HepG2 (cell line): ENCODE results near the gene DUSP8. TPM values are rescaled to one million over a fixed set of nuclear protein-coding genes. Genes with fewer than 3 reads are reported as not detected.

ENCODE experiments used
- ATAC-seq: fragments of 200-7000 bp; cut with Tn5 transposase; 3 replicates; pipeline ENCODE4 v1.9.1; 2020; ENCODE audit warnings: mild to moderate bottlenecking, moderate library complexity
- BruUV-seq: library from RNA; stranded (reverse); fragments of 400-500 nt; replicated peaks from 2 replicates; lab custom pipeline; 2021; lab: Mats Ljungman, UMichigan
- CTCF ChIA-PET: fragments of 300-600 bp; formaldehyde crosslinking; extraction: SDS; loops from one replicate; lab custom pipeline; 2021; ENCODE audit warnings: low total read pairs, inconsistent platforms, low intra/inter-chr PET ratio; lab: Yijun Ruan, JAX
- POLR2A ChIA-PET: fragments of 350-600 bp; sonication (Branson Sonifier 250); formaldehyde crosslinking; loops from one replicate; lab custom pipeline; 2020; ENCODE audit warnings: antibody characterized with exemption, inconsistent platforms; lab: Yijun Ruan, JAX
- DNase-seq: peaks from one replicate; pipeline ENCODE4 v3.0.0-alpha.2; 2015; ENCODE audit warnings: low spot score
- FAIRE-seq: peaks from 3 replicates; lab custom pipeline; 2011; peaks lifted over from hg19 to GRCh38; lab: Jason Lieb, UNC
- H2AFZ ChIP-seq: one replicate; pipeline ENCODE4 v1.6.1; 2011; ENCODE audit warnings: low read length, inconsistent platforms
- H3K27ac ChIP-seq: fragments of 300-600 bp; 3 replicates; pipeline ENCODE4 v1.8.0; 2011; ENCODE audit warnings: mixed run types, mild to moderate bottlenecking, mixed read lengths, low read length, inconsistent platforms; ENCODE audit not compliant: insufficient read depth; ENCODE audit errors: extremely low read length
- H3K27me3 ChIP-seq, 2 experiments: fragments of 200-600 bp in 1 of 2; 2 replicates in 1 of 2; 3 replicates in 1 of 2; pipeline versions ENCODE4 v1.6.0 to v1.8.0; 2011; ENCODE audit warnings: low read length in 2 of 2, mild to moderate bottlenecking in 2 of 2, moderate library complexity in 2 of 2, inconsistent platforms in 1 of 2; ENCODE audit not compliant: insufficient read depth in 2 of 2, control insufficient read depth in 1 of 2
- H3K36me3 ChIP-seq, 2 experiments: fragments of 200-600 bp in 1 of 2; replicated peaks in 1 of 2; 2 replicates in 1 of 2; 3 replicates in 1 of 2; pipeline versions ENCODE4 v1.5.1 to v1.8.0; 2011; ENCODE audit warnings: low read length in 2 of 2, inconsistent platforms in 1 of 2; ENCODE audit not compliant: insufficient read depth in 2 of 2, control insufficient read depth in 1 of 2
- H3K4me1 ChIP-seq: 2 replicates; pipeline ENCODE4 v1.5.1; 2012; ENCODE audit warnings: low read length, inconsistent platforms; ENCODE audit not compliant: insufficient read depth
- H3K4me2 ChIP-seq: 2 replicates; pipeline ENCODE4 v1.6.0; 2011; ENCODE audit warnings: low read depth, low read length, inconsistent platforms
- H3K4me3 ChIP-seq, 3 experiments: fragments of 200-600 bp in 1 of 3; sonication (generic), shearing (Covaris generic) in 1 of 3; replicated peaks in 1 of 3; 2 replicates each; pipeline ENCODE4 v1.5.1; 2011 to 2016; ENCODE audit warnings: low read length in 3 of 3, inconsistent platforms in 2 of 3, low read depth in 2 of 3, mild to moderate bottlenecking in 2 of 3, control low read depth in 1 of 3, mixed read lengths in 1 of 3; ENCODE audit not compliant: insufficient read depth in 1 of 3
- H3K79me2 ChIP-seq: one replicate; pipeline ENCODE4 v1.6.1; 2011; ENCODE audit warnings: low read length, inconsistent platforms; ENCODE audit not compliant: insufficient read depth
- H3K9ac ChIP-seq: 2 replicates; pipeline ENCODE4 v1.6.0; 2011; ENCODE audit warnings: mild to moderate bottlenecking, low read depth, low read length, inconsistent platforms; ENCODE audit not compliant: insufficient read depth
- H3K9me3 ChIP-seq: 2 replicates; pipeline ENCODE4 v1.5.1; 2012; ENCODE audit warnings: mild to moderate bottlenecking, low read length
- H4K20me1 ChIP-seq: 2 replicates; pipeline ENCODE4 v1.6.0; 2011; ENCODE audit warnings: inconsistent platforms, mild to moderate bottlenecking, low read length, moderate library complexity; ENCODE audit not compliant: insufficient read depth
- ELF4 ChIP-seq: sonication (generic); formaldehyde crosslinking; IDR thresholded peaks from 2 replicates; pipeline ENCODE4 v1.5.0; 2020; ENCODE audit warnings: missing genetic modification reagents, mild to moderate bottlenecking, moderate library complexity, borderline replicate concordance
- ETS1 ChIP-seq: sonication (generic); formaldehyde crosslinking; IDR thresholded peaks from 2 replicates; pipeline ENCODE4 v1.4.0; 2020; ENCODE audit warnings: missing genetic modification reagents
- HDAC1 ChIP-seq: sonication (generic); formaldehyde crosslinking; IDR thresholded peaks from 2 replicates; pipeline ENCODE4 v1.5.1; 2020; ENCODE audit warnings: mild to moderate bottlenecking, missing genetic modification reagents
- HDAC2 ChIP-seq: sonication (generic); formaldehyde crosslinking; IDR thresholded peaks from 2 replicates; pipeline ENCODE4 v1.4.0; 2020; ENCODE audit warnings: missing genetic modification reagents
- MAZ ChIP-seq, 2 experiments: sonication (generic) in 1 of 2; formaldehyde crosslinking in 1 of 2; IDR thresholded peaks; 2 replicates each; pipeline versions ENCODE4 v1.5.0 to v1.6.1; 2012 to 2020; ENCODE audit warnings: low read depth in 2 of 2, mild to moderate bottlenecking in 2 of 2, borderline replicate concordance in 1 of 2, improper control_type of control experiment in 1 of 2, low read length in 1 of 2, missing genetic modification reagents in 1 of 2, moderate library complexity in 1 of 2
- REPIN1 ChIP-seq: sonication (generic); formaldehyde crosslinking; IDR thresholded peaks from 2 replicates; pipeline ENCODE4 v1.8.0; 2022; ENCODE audit warnings: missing genetic modification reagents, low read depth, mild to moderate bottlenecking, borderline replicate concordance
- RFX1 ChIP-seq: fragments of 450-650 bp; IDR thresholded peaks from 2 replicates; pipeline ENCODE4 v1.6.1; 2017
- TEAD2 ChIP-seq: sonication (generic); formaldehyde crosslinking; IDR thresholded peaks from 2 replicates; pipeline ENCODE4 v1.9.0; 2021; ENCODE audit warnings: missing genetic modification reagents
- TGIF2 ChIP-seq: IDR thresholded peaks from 2 replicates; pipeline ENCODE4 v1.6.1; 2016; ENCODE audit warnings: control low read depth, missing compliant biosample characterization
- THAP11 ChIP-seq: IDR thresholded peaks from 2 replicates; pipeline ENCODE4 v1.6.1; 2016; ENCODE audit warnings: missing biosample characterization, missing genetic modification reagents
- ZFP37 ChIP-seq: sonication (generic); formaldehyde crosslinking; IDR thresholded peaks from 2 replicates; pipeline ENCODE4 v1.4.0; 2020; ENCODE audit warnings: missing genetic modification reagents, borderline replicate concordance
- ZKSCAN5 ChIP-seq: sonication (generic); formaldehyde crosslinking; IDR thresholded peaks from 2 replicates; pipeline ENCODE4 v1.5.1; 2020; ENCODE audit warnings: mild to moderate bottlenecking, missing genetic modification reagents
- ZNF704 ChIP-seq: sonication (generic); formaldehyde crosslinking; IDR thresholded peaks from 2 replicates; pipeline ENCODE4 v1.8.1; 2023; ENCODE audit warnings: mild to moderate bottlenecking, inconsistent platforms, moderate library complexity, missing genetic modification reagents, borderline replicate concordance
- ZNF83 ChIP-seq: sonication (generic); formaldehyde crosslinking; IDR thresholded peaks from 2 replicates; pipeline ENCODE4 v1.4.0; 2020; ENCODE audit warnings: missing genetic modification reagents, mild to moderate bottlenecking, borderline replicate concordance
- ZZZ3 ChIP-seq: sonication (generic); formaldehyde crosslinking; IDR thresholded peaks from 2 replicates; pipeline ENCODE4 v1.4.0; 2020; ENCODE audit warnings: missing genetic modification reagents, mild to moderate bottlenecking, borderline replicate concordance
- WGBS: methylation state at CpG from one replicate; pipeline ENCODE4 v1.1.6; 2017; ENCODE audit warnings: low lambda C conversion rate; 5-methylcytosine and 5-hydroxymethylcytosine counted together
- in situ Hi-C: cut with HindIII; loops from 2 replicates; pipeline ENCODE4 v1.10.0; 2017; ENCODE audit warnings: low pct_unique_long_range_greater_than_20kb; ENCODE audit not compliant: extremely low pct_ligation_motif_present
- intact Hi-C: fragments of 100-400 bp; cut with micrococcal nuclease; formaldehyde crosslinking; loops from one replicate; pipeline ENCODE4 v1.10.0; 2022; ENCODE audit not compliant: unreplicated experiment
- polyA plus RNA-seq, 8 experiments: library from polyadenylated mRNA; depleted of rRNA in 3 of 8; stranded (reverse) in 7 of 8; unstranded in 1 of 8; fragments of >200 nt; fragmentation: Illumina TruSeq in 4 of 8; extraction: Trizol in 4 of 8; gene quantifications; 2 replicates each; pipeline versions ENCODE4 v1.2.1 to v1.2.3, GENCODE V29; 2011 to 2016; ENCODE audit warnings: low read depth in 4 of 8, missing spikeins in 1 of 8, mixed read lengths in 1 of 8; ENCODE audit not compliant: insufficient read depth in 1 of 8
- total RNA-seq, 5 experiments: library from RNA; depleted of rRNA; stranded (reverse); fragments of >200 nt; fragmentation: Illumina TruSeq; extraction: Trizol; gene quantifications; 2 replicates each; pipeline ENCODE4 v1.2.3, GENCODE V29; 2016; ENCODE audit warnings: low read depth in 1 of 5
- TF ChIP-seq, protein P1 (sequence below): sonication (generic); formaldehyde crosslinking; IDR thresholded peaks from 2 replicates; pipeline ENCODE4 v1.5.0; 2020; ENCODE audit warnings: missing genetic modification reagents
- TF ChIP-seq, protein P2 (sequence below): sonication (generic); formaldehyde crosslinking; IDR thresholded peaks from 2 replicates; pipeline ENCODE4 v1.8.1; 2022; ENCODE audit warnings: mild to moderate bottlenecking, missing genetic modification reagents

DUSP8 gene
- total and polyA plus RNA-seq, 2 of the 13 experiments (the other 11 are each of a cell fraction or from before 2014, with no cell fraction given): 1.8 to 8.0 TPM

DNA sequence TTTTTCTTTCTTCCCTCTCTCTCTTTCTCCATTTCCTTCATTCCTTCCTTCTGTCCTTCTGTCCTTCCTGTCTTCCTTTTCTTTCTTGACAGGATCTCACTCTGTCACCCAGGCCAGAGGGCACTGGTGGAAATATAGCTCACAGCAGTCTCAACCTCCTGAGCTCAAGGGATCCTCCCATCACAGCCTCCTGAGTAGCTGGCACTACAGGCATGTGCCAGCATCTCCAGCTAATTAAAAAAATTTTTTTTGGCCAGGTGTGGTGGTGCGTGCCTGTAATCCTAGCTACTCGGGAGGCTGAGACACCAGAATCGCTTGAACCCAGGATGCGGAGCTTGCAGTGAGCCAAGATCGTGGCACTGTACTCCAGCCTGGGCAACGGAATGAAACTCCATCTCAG, 4.8 kb upstream of the DUSP8 start:
- Histone ChIP-seq H4K20me1 (0 out of 2 replicates have a peak, but pooled peaks cover 4% of the 10 kb centered on the region), H2AFZ (no peak overlapping the region), H3K4me2 (no peak overlapping the region), H3K4me3 (no peak overlapping the region), H3K79me2 (no peaks in the 10 kb centered on the region), H3K9ac (no peak overlapping the region), H3K27ac (no peak overlapping the region), H3K4me1 (peaks cover 15% of the 10 kb centered on the region), H3K27me3 (peaks cover 1 to 17% of the 10 kb centered on the region in 2 experiments; a peak in 3 of 5 replicates), H3K9me3 (peaks cover 8% of the 10 kb centered on the region), H3K36me3 (no peaks in the 10 kb centered on the region)
- ChIA-PET POLR2A (no interaction called here), CTCF (no interaction called here)
- no peak for FAIRE-seq
- in situ Hi-C loops: no loop called here
- ATAC-seq: no peak
- no peak for DNase-seq
- TF ChIP-seq, protein P1, sequence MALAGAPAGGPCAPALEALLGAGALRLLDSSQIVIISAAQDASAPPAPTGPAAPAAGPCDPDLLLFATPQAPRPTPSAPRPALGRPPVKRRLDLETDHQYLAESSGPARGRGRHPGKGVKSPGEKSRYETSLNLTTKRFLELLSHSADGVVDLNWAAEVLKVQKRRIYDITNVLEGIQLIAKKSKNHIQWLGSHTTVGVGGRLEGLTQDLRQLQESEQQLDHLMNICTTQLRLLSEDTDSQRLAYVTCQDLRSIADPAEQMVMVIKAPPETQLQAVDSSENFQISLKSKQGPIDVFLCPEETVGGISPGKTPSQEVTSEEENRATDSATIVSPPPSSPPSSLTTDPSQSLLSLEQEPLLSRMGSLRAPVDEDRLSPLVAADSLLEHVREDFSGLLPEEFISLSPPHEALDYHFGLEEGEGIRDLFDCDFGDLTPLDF: no peak
- TF ChIP-seq MAZ (IDR thresholded peaks at IDR 0.05; ENCODE audit: borderline replicate concordance, low read depth, low read length) (no peak), MAZ (CRISPR knock-in tag; IDR thresholded peaks at IDR 0.05; ENCODE audit: low read depth) (no peak), ZNF83 (CRISPR knock-in tag) (no peak), HDAC2 (no peak), ZZZ3 (CRISPR knock-in tag) (no peak), HDAC1 (CRISPR knock-in tag) (no peak), REPIN1 (CRISPR knock-in tag) (no peak), RFX1 (no peak), THAP11 (CRISPR knock-in tag) (no peak), ZFP37 (no peak), TEAD2 (CRISPR knock-in tag) (no peak), ETS1 (CRISPR knock-in tag) (no peak), ELF4 (CRISPR knock-in tag) (no peak), TGIF2 (CRISPR knock-in tag) (no peak), ZNF704 (no peak), ZKSCAN5 (CRISPR knock-in tag) (no peak)
- TF ChIP-seq, protein P2, sequence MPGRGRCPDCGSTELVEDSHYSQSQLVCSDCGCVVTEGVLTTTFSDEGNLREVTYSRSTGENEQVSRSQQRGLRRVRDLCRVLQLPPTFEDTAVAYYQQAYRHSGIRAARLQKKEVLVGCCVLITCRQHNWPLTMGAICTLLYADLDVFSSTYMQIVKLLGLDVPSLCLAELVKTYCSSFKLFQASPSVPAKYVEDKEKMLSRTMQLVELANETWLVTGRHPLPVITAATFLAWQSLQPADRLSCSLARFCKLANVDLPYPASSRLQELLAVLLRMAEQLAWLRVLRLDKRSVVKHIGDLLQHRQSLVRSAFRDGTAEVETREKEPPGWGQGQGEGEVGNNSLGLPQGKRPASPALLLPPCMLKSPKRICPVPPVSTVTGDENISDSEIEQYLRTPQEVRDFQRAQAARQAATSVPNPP (CRISPR knock-in tag): no peak
- intact Hi-C loops: no loop called here
- no TSS peak for BruUV-seq
- WGBS: 77% methylated on average over 6 of the region's 6 CpGs
